ENCODE data around the gene BRINP3. TPM values are rescaled to one million over a fixed set of nuclear protein-coding genes. Genes with fewer than 3 reads are reported as not detected.

Gene BRINP3
- total and polyA plus RNA-seq, 9 of the 15 experiments (the other 6 are each of a cell fraction or from before 2014, with no cell fraction given) = 0.09 to 0.75 (median 0.19) TPM; not detected in 1

GRCh38 chr1:190472494-190472893 lies 5.2 kb downstream of the BRINP3 start (continued):
- no peak for TF ChIP-seq CREB5 (CRISPR knock-in tag; IDR thresholded peaks at IDR 0.05)
- no peak for TF ChIP-seq DMBX1 (CRISPR knock-in tag; IDR thresholded peaks at IDR 0.05; ENCODE audit: borderline replicate concordance)
- TF ChIP-seq KHSRP (IDR thresholded peaks at IDR 0.05) = no peak
- no peak for TF ChIP-seq ZBTB34 (CRISPR knock-in tag; IDR thresholded peaks at IDR 0.05)
- no peak for TF ChIP-seq TOE1 (IDR thresholded peaks at IDR 0.05; ENCODE audit: borderline replicate concordance)
- no peak for TF ChIP-seq TOE1 (CRISPR knock-in tag; IDR thresholded peaks at IDR 0.05; ENCODE audit: borderline replicate concordance, low read depth)

- H3K79me2 ChIP-seq (ENCODE audit: control insufficient read depth, insufficient read depth, low read length) = no peaks in the 10 kb centered on the region
- no peaks in the 10 kb centered on the region for H3K36me3 ChIP-seq (ENCODE audit: control insufficient read depth, insufficient read depth, low read length)
- no peak overlapping the region for H3K27ac ChIP-seq (ENCODE audit: extremely low read depth, low read depth, low read length)
- no peak overlapping the region for H3K4me2 ChIP-seq (ENCODE audit: insufficient read depth, low read length)
- H3K4me1 ChIP-seq (replicated peaks in 1 of 2; ENCODE audit: control insufficient read depth in 2 of 2, insufficient read depth in 2 of 2, low read length in 2 of 2) = no peaks in the 10 kb centered on the region
- FAIRE-seq (no peak), ATAC-seq (no peak), DNase-seq (ENCODE audit: extremely low read depth in 1 of 4, low spot score in 3 of 4) (no peak)
- in situ Hi-C loops (cut with MboI) (no loop called here), intact Hi-C loops (cut with micrococcal nuclease) (no loop called here)
- ChIA-PET CTCF (ENCODE audit: low intra/inter-chr PET ratio) (no interaction called here), POLR2A (no interaction called here)
- BruUV-seq (replicated peaks) = no TSS peak
- no peaks in the 10 kb centered on the region for H3K9me3 ChIP-seq (replicated peaks; ENCODE audit: control insufficient read depth, insufficient read depth, low read depth, low read length)
- no peak overlapping the region for H2AFZ ChIP-seq (ENCODE audit: low read depth, low read length)
- no peaks in the 10 kb centered on the region for H3K27me3 ChIP-seq (ENCODE audit: control insufficient read depth in 2 of 2, insufficient read depth in 2 of 2, low read length in 2 of 2)
- no peak overlapping the region for H3K9ac ChIP-seq (ENCODE audit: insufficient read depth in 1 of 2, low read depth in 2 of 2, low read length in 2 of 2)
- no peak overlapping the region for H3K4me3 ChIP-seq
- no peak for TF ChIP-seq BRD4 (IDR thresholded peaks at IDR 0.05)
- no peak for TF ChIP-seq TRIM25 (IDR thresholded peaks at IDR 0.05; ENCODE audit: borderline replicate concordance)
- TF ChIP-seq BDP1 (IDR thresholded peaks at IDR 0.05; ENCODE audit: insufficient read depth, insufficient read length) = no peak
- no peak for TF ChIP-seq TAF1 (IDR thresholded peaks at IDR 0.05; ENCODE audit: control insufficient read depth, extremely low read depth, insufficient read depth, low read length, severe bottlenecking)
- no peak for TF ChIP-seq CTBP1 (IDR thresholded peaks at IDR 0.05; ENCODE audit: borderline replicate concordance)
- TF ChIP-seq ZNF57 (CRISPR knock-in tag; IDR thresholded peaks at IDR 0.05) = no peak
- WGBS (ENCODE audit: insufficient coverage, low coverage, missing lambda C conversion rate) = 0% methylated on average over 2 of the region's 2 CpGs
- H3K9me1 ChIP-seq (ENCODE audit: control insufficient read depth, insufficient read depth, low read length) = no peaks in the 10 kb centered on the region
- H4K20me1 ChIP-seq (replicated peaks; ENCODE audit: control insufficient read depth, insufficient read depth, low read length) = no peaks in the 10 kb centered on the region
Observed at GRCh38 chr1:190472042-190472441, 5.6 kb downstream of the BRINP3 start.
